H9 (cell line): ENCODE measurements around the gene BIRC5. TPM values are rescaled to one million over a fixed set of nuclear protein-coding genes. Genes with fewer than 3 reads are reported as not detected.

Experiments
- DNase-seq: peaks from one replicate; pipeline ENCODE4 v3.0.0-alpha.2; 2017
- H2AFZ ChIP-seq: one replicate; pipeline ENCODE4 v1.6.1; 2013; ENCODE audit warnings: mild to moderate bottlenecking, low read length, control low read depth, moderate library complexity
- H2AK5ac ChIP-seq: 2 replicates; pipeline ENCODE4 v1.6.1; 2013; ENCODE audit warnings: low read length, control low read depth, mixed read lengths; ENCODE audit not compliant: insufficient read length
- H2BK120ac ChIP-seq: one replicate; pipeline ENCODE4 v1.6.1; 2013; ENCODE audit warnings: low read depth, mild to moderate bottlenecking, low read length, control low read depth, inconsistent platforms; ENCODE audit not compliant: poor library complexity, severe bottlenecking
- H2BK12ac ChIP-seq: 2 replicates; pipeline ENCODE4 v1.6.1; 2013; ENCODE audit warnings: low read length, control low read depth, mixed read lengths, low read depth; ENCODE audit not compliant: insufficient read length
- H2BK15ac ChIP-seq: 2 replicates; pipeline ENCODE4 v1.6.1; 2013; ENCODE audit warnings: low read depth, low read length, control low read depth
- H2BK20ac ChIP-seq: one replicate; pipeline ENCODE4 v1.6.1; 2013; ENCODE audit warnings: low read depth, mild to moderate bottlenecking, low read length, control low read depth, inconsistent platforms; ENCODE audit not compliant: poor library complexity, severe bottlenecking
- H2BK5ac ChIP-seq: 2 replicates; pipeline ENCODE4 v1.6.1; 2013; ENCODE audit warnings: low read length, control low read depth, mixed read lengths; ENCODE audit not compliant: insufficient read length
- H3K14ac ChIP-seq: 2 replicates; pipeline ENCODE4 v1.6.1; 2013; ENCODE audit warnings: low read length, control low read depth; ENCODE audit not compliant: insufficient read depth
- H3K18ac ChIP-seq: 2 replicates; pipeline ENCODE4 v1.6.1; 2013; ENCODE audit warnings: low read depth, mild to moderate bottlenecking, mixed read lengths, low read length, control low read depth; ENCODE audit not compliant: insufficient read length
- H3K23ac ChIP-seq: 2 replicates; pipeline ENCODE4 v1.6.1; 2013; ENCODE audit warnings: low read length, control low read depth, mixed read lengths, low read depth; ENCODE audit not compliant: insufficient read length
- H3K23me2 ChIP-seq: 2 replicates; pipeline ENCODE4 v1.6.1; 2013; ENCODE audit warnings: low read depth, mild to moderate bottlenecking, mixed read lengths, low read length, control low read depth; ENCODE audit not compliant: insufficient read length, poor library complexity, severe bottlenecking
- H3K27ac ChIP-seq: 2 replicates; pipeline ENCODE4 v1.5.1; 2013; ENCODE audit warnings: low read length, control low read depth, mixed read lengths, low read depth; ENCODE audit not compliant: insufficient read length
- H3K27me3 ChIP-seq: 2 replicates; pipeline ENCODE4 v1.6.1; 2013; ENCODE audit warnings: low read length, control low read depth, inconsistent platforms; ENCODE audit not compliant: insufficient read depth
- H3K4ac ChIP-seq: 2 replicates; pipeline ENCODE4 v1.6.1; 2013; ENCODE audit warnings: low read depth, mild to moderate bottlenecking, control low read depth, inconsistent platforms, low read length, moderate library complexity
- H3K4me1 ChIP-seq: 2 replicates; pipeline ENCODE4 v1.6.1; 2013; ENCODE audit warnings: low read length, control low read depth, inconsistent platforms; ENCODE audit not compliant: insufficient read depth
- H3K4me2 ChIP-seq: 2 replicates; pipeline ENCODE4 v1.6.1; 2013; ENCODE audit warnings: low read length, control low read depth, mixed read lengths; ENCODE audit not compliant: insufficient read length, insufficient read depth
- H3K56ac ChIP-seq: 2 replicates; pipeline ENCODE4 v1.6.1; 2013; ENCODE audit warnings: low read depth, mild to moderate bottlenecking, mixed read lengths, low read length, control low read depth; ENCODE audit not compliant: insufficient read length
- H3K79me1 ChIP-seq: 2 replicates; pipeline ENCODE4 v1.6.1; 2013; ENCODE audit warnings: low read depth, mild to moderate bottlenecking, moderate library complexity, low read length, control low read depth, inconsistent platforms; ENCODE audit not compliant: insufficient read depth, poor library complexity, severe bottlenecking
- H3K79me2 ChIP-seq: 2 replicates; pipeline ENCODE4 v1.6.1; 2013; ENCODE audit warnings: low read length, control low read depth, inconsistent platforms; ENCODE audit not compliant: insufficient read depth
- H3K9ac ChIP-seq: 2 replicates; pipeline ENCODE4 v1.6.1; 2013; ENCODE audit warnings: low read length, control low read depth, mixed read lengths; ENCODE audit not compliant: insufficient read length; ENCODE audit errors: extremely low read depth
- H3K9me3 ChIP-seq: one replicate; pipeline ENCODE4 v1.6.1; 2013; ENCODE audit warnings: low read depth, low read length, inconsistent platforms; ENCODE audit not compliant: control insufficient read depth
- H3T11ph ChIP-seq: one replicate; pipeline ENCODE4 v1.6.1; 2013; ENCODE audit warnings: mild to moderate bottlenecking, low read length, control low read depth, inconsistent platforms
- H4K20me1 ChIP-seq: one replicate; pipeline ENCODE4 v1.6.1; 2013; ENCODE audit not compliant: control insufficient read depth, insufficient read length, insufficient read depth
- H4K5ac ChIP-seq: 2 replicates; pipeline ENCODE4 v1.6.1; 2013; ENCODE audit warnings: low read depth, mild to moderate bottlenecking, mixed read lengths, low read length, control low read depth; ENCODE audit not compliant: insufficient read length
- H4K8ac ChIP-seq: replicated peaks from 2 replicates; pipeline ENCODE4 v1.6.1; 2013; ENCODE audit warnings: low read length, control low read depth, mixed read lengths, low read depth; ENCODE audit not compliant: insufficient read length
- H4K91ac ChIP-seq: 2 replicates; pipeline ENCODE4 v1.6.1; 2013; ENCODE audit warnings: low read depth, mild to moderate bottlenecking, moderate library complexity, mixed read lengths, low read length, control low read depth; ENCODE audit not compliant: insufficient read length
- H3K27ac Mint-ChIP-seq, 3 experiments: 2 replicates in 2 of 3; 3 replicates in 1 of 3; pipeline ENCODE4 v1.8.0; 2020 to 2021; ENCODE audit warnings: mixed read lengths in 3 of 3, mild to moderate bottlenecking in 1 of 3, moderate library complexity in 1 of 3
- H3K27me3 Mint-ChIP-seq: 2 replicates; pipeline ENCODE4 v1.8.0; 2021; ENCODE audit warnings: low read depth, mild to moderate bottlenecking, moderate library complexity, mixed read lengths
- H3K36me3 Mint-ChIP-seq, 3 experiments: 2 replicates in 2 of 3; 3 replicates in 1 of 3; pipeline ENCODE4 v1.8.0; 2020 to 2021; ENCODE audit warnings: low read depth in 3 of 3, mixed read lengths in 3 of 3; ENCODE audit not compliant: insufficient read depth in 1 of 3
- H3K4me1 Mint-ChIP-seq, 2 experiments: 2 replicates each; pipeline ENCODE4 v1.8.0; 2020; ENCODE audit warnings: mixed read lengths in 2 of 2
- H3K4me3 Mint-ChIP-seq, 2 experiments: 2 replicates in 1 of 2; 3 replicates in 1 of 2; pipeline ENCODE4 v1.8.0; 2020 to 2021; ENCODE audit warnings: mild to moderate bottlenecking in 2 of 2, mixed read lengths in 2 of 2, moderate library complexity in 1 of 2
- H3K9me3 Mint-ChIP-seq, 2 experiments: 2 replicates in 1 of 2; 3 replicates in 1 of 2; pipeline ENCODE4 v1.8.0; 2020; ENCODE audit warnings: mild to moderate bottlenecking in 2 of 2, mixed read lengths in 2 of 2, moderate library complexity in 1 of 2
- WGBS: extraction: QIAGEN DNeasy Blood & Tissue Kit; methylation state at CpG from one replicate; pipeline ENCODE4 v1.1.7; 2013; ENCODE audit warnings: missing lambda C conversion rate, low lambda C conversion rate, mixed read lengths; ENCODE audit not compliant: insufficient read length; ENCODE audit errors: extremely low coverage; 5-methylcytosine and 5-hydroxymethylcytosine counted together
- total RNA-seq: library from RNA; stranded (reverse); gene quantifications from 2 replicates; pipeline ENCODE4 v1.2.1, GENCODE V29; 2021
- TF ChIP-seq, protein P1 (sequence below): fragments of 200-600 bp; sonication (generic); conservative IDR thresholded peaks from 3 replicates; pipeline ENCODE4 v1.8.0; 2021; ENCODE audit warnings: antibody characterized with exemption, mild to moderate bottlenecking

Gene BIRC5
- total RNA-seq, 1 experiment from 2014 or later: 97.8 TPM

DNA sequence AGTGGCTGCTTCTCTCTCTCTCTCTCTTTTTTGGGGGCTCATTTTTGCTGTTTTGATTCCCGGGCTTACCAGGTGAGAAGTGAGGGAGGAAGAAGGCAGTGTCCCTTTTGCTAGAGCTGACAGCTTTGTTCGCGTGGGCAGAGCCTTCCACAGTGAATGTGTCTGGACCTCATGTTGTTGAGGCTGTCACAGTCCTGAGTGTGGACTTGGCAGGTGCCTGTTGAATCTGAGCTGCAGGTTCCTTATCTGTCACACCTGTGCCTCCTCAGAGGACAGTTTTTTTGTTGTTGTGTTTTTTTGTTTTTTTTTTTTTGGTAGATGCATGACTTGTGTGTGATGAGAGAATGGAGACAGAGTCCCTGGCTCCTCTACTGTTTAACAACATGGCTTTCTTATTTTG is 9.7 kb downstream of the BIRC5 start:
- Mint-ChIP-seq H3K4me3 (no peak overlapping the region), H3K9me3 (no peaks in the 10 kb centered on the region; a peak in 1 of 5 replicates), H3K27me3 (peaks cover 3% of the 10 kb centered on the region), H3K36me3 (peaks cover 35 to 57% (median 50%) of the 10 kb centered on the region in 3 experiments; a peak in 6 of 7 replicates), H3K27ac (peak overlapping the region in 2 of 3 experiments; percentile 53 to 65; a peak in 2 of 7 replicates), H3K4me1 (peaks cover 13 to 16% of the 10 kb centered on the region in 2 experiments)
- H2AK5ac ChIP-seq: no peak overlapping the region
- H4K91ac ChIP-seq: no peak overlapping the region
- no peak overlapping the region for H3T11ph ChIP-seq
- H3K79me1 ChIP-seq: peaks cover 11% of the 10 kb centered on the region
- no peak overlapping the region for H3K4me2 ChIP-seq
- no peak overlapping the region for H2BK5ac ChIP-seq
- WGBS: no CpG with 5 or more reads among the region's 3 CpGs
- H3K9ac ChIP-seq: no peak overlapping the region
- no peak overlapping the region for H2BK120ac ChIP-seq
- no peaks in the 10 kb centered on the region for H3K9me3 ChIP-seq
- H2BK20ac ChIP-seq: no peak overlapping the region
- H3K23ac ChIP-seq: no peak overlapping the region
- no peaks in the 10 kb centered on the region for H4K20me1 ChIP-seq
- H3K56ac ChIP-seq: no peak overlapping the region
- H4K8ac ChIP-seq: no peak overlapping the region
- H3K18ac ChIP-seq: no peak overlapping the region
- H2AFZ ChIP-seq: no peak overlapping the region
- H3K23me2 ChIP-seq: no peaks in the 10 kb centered on the region
- H3K27me3 ChIP-seq: no peaks in the 10 kb centered on the region
- no peak overlapping the region for H3K14ac ChIP-seq
- no peak overlapping the region for H4K5ac ChIP-seq
- no peak for DNase-seq
- H3K27ac ChIP-seq: no peak overlapping the region
- no peaks in the 10 kb centered on the region for H3K79me2 ChIP-seq
- H2BK12ac ChIP-seq: no peak overlapping the region
- H3K4me1 ChIP-seq: no peaks in the 10 kb centered on the region
- TF ChIP-seq, protein P1, sequence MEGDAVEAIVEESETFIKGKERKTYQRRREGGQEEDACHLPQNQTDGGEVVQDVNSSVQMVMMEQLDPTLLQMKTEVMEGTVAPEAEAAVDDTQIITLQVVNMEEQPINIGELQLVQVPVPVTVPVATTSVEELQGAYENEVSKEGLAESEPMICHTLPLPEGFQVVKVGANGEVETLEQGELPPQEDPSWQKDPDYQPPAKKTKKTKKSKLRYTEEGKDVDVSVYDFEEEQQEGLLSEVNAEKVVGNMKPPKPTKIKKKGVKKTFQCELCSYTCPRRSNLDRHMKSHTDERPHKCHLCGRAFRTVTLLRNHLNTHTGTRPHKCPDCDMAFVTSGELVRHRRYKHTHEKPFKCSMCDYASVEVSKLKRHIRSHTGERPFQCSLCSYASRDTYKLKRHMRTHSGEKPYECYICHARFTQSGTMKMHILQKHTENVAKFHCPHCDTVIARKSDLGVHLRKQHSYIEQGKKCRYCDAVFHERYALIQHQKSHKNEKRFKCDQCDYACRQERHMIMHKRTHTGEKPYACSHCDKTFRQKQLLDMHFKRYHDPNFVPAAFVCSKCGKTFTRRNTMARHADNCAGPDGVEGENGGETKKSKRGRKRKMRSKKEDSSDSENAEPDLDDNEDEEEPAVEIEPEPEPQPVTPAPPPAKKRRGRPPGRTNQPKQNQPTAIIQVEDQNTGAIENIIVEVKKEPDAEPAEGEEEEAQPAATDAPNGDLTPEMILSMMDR: no peak
- no peak overlapping the region for H2BK15ac ChIP-seq
- no peak overlapping the region for H3K4ac ChIP-seq
